ENCODE results near the gene SERTAD2.

- no peak for TF ChIP-seq POLR2A (IDR thresholded peaks at IDR 0.05; ENCODE audit: low read depth, low read length)
- no peak for TF ChIP-seq POLR2AphosphoS5 (IDR thresholded peaks at IDR 0.05; ENCODE audit: low read depth, low read length)
Measured at GRCh38 chr2:64598226-64598625, 55.5 kb downstream of the SERTAD2 start.

All from GM12891 (cell line).